GM18499 (cell line): ENCODE measurements around the gene RAPGEF3.

Experiments
- ATAC-seq: cut with Tn5 transposase; IDR thresholded peaks from one replicate; pipeline ENCODE4 v1.9.1; 2021; ENCODE audit warnings: moderate number of reproducible peaks; ENCODE audit not compliant: insufficient read depth, unreplicated experiment

RAPGEF3 gene

DNA sequence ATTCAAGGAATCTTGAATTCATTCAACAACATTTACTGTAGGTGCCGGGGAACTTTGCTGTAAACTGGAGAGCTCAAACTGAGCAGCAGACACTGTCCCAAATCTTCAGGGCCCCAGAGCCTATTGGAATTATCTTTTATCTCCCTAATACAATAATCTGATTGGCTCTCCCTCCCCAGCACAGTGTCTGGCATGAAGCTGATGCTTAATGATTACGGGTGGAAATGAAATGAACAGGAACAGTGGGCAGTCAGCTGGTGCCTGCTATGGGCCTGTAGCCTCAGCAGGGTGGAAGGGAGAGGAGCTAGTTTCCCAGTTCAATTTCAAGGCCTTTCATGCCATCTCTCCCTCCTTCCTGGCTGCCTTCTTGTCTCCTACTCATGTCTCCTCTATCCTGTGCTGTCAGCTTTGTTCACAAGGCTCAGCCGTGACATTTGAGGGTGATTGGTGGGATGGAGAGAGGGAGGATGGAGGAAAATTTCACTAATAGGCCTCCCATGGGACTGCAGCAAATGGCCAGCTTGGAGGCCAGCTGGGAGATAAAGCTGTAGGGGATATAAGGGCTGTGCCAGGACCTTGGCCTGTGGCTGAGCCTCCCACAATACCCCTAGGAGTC, 4.3 kb upstream of the RAPGEF3 start:
- ATAC-seq: no peak

DNA sequence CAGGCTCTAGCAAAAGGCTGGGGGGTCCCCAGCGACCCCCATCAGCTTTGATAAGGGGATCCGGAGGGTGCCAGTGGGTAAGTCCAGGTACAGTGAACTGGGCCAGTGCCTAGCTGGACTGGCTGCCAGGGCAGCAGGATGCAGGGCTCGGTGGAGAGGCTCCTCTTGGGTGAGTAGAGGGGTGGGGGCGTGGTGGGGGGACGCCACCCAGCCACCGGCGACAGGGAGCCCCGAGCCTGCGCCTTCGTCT, 171 bp downstream of the RAPGEF3 start:
- ATAC-seq: no peak

DNA sequence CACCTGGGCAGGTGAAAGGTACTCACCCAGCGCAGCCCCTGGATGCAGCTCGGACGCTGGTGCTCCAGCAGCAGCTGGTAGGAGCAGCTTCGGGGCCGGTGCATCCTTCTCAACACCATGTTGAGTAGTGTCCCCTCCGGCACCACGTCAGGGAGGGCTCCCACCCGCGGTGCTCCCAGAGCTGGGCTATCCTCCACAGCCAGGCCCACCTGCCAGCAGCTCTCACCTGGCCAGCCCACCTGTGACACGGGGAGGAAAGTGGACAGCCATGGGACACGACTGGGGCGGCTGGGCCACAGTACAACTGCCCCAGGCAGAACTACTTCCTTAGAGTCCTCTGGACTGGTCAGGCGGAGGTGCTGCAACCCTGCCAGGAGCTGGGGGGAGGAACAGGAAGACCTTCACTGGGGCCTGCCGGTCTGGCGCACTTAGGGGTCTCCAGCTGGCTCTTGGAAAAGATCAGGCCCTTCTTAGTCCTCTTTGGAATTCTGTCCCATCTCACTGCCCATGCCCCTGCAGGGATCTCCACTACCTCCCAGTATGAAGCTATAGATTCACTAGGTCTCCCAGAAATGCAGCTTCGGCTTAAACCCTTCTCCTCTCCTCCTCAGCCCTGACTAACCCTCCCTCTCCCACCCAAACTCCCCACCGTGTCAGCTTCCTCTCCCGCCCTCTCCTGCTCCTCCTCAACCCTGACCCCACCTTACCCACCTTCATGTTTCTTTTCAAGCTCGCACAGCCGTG, 668 bp downstream of the RAPGEF3 start:
- no peak for ATAC-seq

DNA sequence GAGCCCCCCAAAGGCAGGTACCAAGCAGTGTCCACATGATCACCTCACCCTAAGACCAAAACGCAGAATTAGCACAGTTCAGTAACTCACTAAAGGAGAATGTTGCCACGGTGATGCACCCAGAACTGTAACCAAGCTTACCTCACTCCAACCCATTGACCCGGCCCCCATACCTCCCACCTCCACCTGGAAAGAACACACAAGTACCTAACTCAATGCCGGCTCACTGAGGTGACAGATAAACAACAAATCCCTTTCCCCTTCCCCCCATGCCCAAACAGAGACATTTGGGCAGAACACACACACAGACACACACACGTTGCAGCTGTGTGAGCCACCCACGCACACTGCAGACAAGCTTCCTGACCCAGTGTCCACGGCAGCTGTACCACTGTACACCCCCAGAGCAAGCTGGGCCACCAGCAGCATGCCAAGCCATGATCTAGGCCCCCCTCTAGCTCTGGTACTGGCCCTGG, 1.3 kb downstream of the RAPGEF3 start:
- no peak for ATAC-seq

- ATAC-seq: peak; percentile 65
Observed at GRCh38 chr12:47755655-47756562, 2.8 kb downstream of the RAPGEF3 start.

- no peak for ATAC-seq
Observed at GRCh38 chr12:47754881-47755280, 3.8 kb downstream of the RAPGEF3 start.

GRCh38 chr12:47754126-47754525, 4.6 kb downstream of the RAPGEF3 start:
- ATAC-seq: no peak

GRCh38 chr12:47753021-47754001, 5.4 kb downstream of the RAPGEF3 start:
- ATAC-seq: no peak

DNA sequence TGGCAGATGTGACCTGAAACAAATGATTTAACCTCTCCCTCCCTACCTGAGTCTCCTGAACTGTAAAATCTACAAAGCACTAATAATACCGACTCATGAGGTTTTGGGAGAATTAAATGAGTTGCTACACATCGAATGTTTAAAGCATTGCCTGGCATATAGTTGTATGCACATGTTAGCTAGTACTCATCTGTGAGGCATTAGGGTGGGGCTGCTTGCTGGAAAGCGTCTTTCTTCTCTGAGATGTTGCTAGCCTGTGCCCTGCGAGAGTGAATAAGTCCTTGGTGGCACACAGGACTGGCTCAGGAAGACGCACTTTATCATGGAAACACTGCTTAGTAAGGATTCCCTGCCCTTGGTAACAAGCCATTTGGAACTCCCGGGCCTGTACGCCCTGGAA, 6.1 kb downstream of the RAPGEF3 start:
- no peak for ATAC-seq

- no peak for ATAC-seq
Observed at GRCh38 chr12:47752121-47752520, 6.6 kb downstream of the RAPGEF3 start.

DNA sequence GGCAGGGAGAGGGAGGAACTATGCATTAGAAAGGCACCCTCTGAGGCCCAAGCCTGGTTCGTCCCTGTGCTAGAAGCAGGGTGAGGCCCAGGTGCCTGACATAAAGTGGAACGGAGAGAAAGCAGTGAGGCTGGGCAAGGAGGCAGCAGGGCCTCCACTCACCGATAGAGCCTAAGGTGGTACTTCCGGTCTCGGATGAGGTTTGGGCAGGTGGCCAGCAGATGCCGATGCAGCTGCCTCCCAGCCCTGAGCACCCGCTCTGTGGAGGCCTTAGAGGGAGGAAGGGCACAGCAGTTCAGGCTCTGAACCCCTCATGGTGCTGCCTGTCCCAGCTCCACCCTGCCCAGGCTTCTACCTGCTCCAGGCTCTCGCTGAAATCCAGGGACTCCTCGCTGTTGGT, 7.1 kb downstream of the RAPGEF3 start:
- ATAC-seq: no peak

DNA sequence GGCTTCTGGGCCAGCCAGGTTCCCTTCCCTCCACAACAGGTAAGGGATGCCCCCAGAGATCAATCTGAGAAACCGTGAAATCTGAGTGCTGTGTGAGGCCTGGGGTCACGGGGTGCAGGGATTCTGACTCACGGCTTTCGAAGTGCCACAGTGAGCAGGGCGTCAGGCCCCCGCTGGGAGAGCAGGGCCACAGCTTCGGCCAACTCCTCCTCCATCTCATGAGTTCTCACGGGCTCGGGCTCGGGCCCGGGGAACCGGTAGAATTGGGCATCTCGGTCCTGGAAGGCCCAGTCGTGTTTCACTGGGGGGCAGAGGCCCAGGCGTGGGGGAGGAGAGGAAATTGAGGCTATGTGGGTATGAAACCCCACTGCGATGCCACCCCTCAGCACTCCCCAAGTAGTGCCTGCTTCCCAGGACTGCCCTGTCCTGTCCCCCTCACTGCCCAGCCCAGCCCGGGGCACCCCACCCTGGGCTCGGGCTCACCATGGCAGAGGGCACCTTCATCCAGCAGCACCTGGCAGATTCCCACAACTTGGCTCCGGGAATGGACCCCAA, 7.7 kb downstream of the RAPGEF3 start:
- ATAC-seq: no peak

- no peak for ATAC-seq
Observed at GRCh38 chr12:47750229-47750798, 8.4 kb downstream of the RAPGEF3 start.

GRCh38 chr12:47748899-47749298, 9.8 kb downstream of the RAPGEF3 start:
- no peak for ATAC-seq

DNA sequence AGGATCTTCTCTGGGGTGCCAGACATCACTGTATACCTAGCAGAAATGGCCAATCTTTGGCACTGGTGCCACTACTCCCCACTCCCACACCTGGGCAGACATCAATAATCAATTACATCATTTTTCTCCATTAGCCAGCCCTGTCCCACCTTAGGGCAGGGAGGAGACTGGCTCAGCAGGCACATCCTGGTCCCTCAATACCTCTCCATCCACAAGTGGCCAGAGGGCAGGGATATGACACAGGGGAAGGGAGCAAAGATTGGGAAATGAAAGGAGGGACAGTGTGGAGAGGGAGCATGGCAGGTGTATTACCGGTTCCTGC, 10.2 kb downstream of the RAPGEF3 start:
- no peak for ATAC-seq

DNA sequence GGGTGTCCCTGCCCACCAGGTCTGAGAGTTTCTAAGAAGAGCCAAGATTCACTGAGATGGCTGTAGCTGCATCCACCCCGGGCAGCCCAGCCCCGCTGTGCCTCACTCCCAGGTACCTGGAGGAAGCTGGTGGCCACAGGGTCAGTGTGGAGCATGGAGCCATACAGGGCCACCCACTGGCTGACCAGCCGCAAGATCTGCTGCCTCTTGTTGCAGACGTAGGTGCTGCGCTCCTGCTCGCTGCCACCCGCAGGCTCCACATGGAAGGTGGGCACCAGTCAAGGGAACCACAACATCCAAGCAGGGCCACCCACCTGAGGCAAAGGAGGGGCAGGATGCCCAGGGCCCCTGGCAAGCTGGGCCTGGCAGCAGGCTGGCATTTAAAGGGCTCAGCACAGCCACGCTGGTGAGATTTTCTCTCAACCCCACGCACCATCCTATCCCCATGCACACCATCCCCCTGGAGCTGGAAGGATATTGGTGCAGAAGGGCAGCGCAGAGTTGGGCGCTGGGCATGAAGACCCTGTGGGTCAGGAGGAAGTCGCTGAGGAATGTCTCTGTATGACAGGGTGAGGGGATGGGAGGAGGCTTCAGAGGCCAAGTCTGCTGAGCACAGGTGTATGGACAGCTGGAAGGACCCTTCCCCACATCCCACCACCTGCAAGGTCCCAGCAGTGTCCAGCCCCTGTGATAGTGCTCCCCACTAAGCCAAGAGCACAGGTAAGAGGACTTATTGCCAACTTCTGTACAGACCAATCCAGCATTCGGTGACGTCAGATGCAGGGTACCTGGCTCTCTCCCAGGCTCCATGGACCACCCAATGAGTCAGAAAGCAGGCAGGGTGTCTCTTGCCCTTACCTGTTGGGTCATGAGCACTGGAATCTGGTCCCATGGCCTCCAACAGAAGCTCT, 10.8 kb downstream of the RAPGEF3 start:
- no peak for ATAC-seq

- no peak for ATAC-seq
Observed at GRCh38 chr12:47747126-47747525, 11.6 kb downstream of the RAPGEF3 start.

- ATAC-seq: no peak
Observed at GRCh38 chr12:47746523-47746922, 12.2 kb downstream of the RAPGEF3 start.

DNA sequence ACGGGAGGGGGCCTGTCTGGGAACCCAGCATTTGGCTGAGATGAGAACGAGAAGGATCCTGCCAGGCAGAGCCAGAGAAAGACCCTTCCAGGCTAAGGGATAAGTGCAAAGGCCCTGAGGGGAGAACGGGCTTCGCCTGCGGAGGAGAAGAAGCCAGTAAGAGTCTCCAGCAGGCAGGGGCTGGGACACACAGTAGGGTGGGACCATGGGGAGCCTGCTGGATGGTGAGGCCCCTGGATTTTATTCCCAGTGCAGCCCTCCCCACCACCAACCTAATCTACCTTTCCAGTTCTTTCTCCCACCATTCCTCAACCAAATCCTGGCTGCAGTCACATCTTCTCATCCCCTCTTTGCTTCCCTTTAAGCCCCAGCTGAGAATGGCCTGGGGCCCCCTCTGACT, 12.6 kb downstream of the RAPGEF3 start:
- ATAC-seq: no peak
